HUES64 (cell line): ENCODE results near the gene VPS26B.
"Not testable (repeated sequence)": the region's sequence is repeated elsewhere in the genome, so short reads cannot be mapped to it uniquely, and the experiment has no call there.

ENCODE experiments used
- H3K27ac ChIP-seq: 2 replicates; pipeline ENCODE4 v1.7.0; 2013; ENCODE audit warnings: low read depth, low read length, inconsistent platforms
- H3K27me3 ChIP-seq: 2 replicates; pipeline ENCODE4 v1.6.1; 2013; ENCODE audit warnings: mild to moderate bottlenecking, low read length; ENCODE audit not compliant: insufficient read depth
- H3K36me3 ChIP-seq: 2 replicates; pipeline ENCODE4 v1.6.1; 2013; ENCODE audit warnings: mild to moderate bottlenecking, low read length; ENCODE audit not compliant: insufficient read depth
- H3K4me1 ChIP-seq: 2 replicates; pipeline ENCODE4 v1.6.1; 2013; ENCODE audit warnings: mild to moderate bottlenecking, low read length, moderate library complexity; ENCODE audit not compliant: insufficient read depth
- H3K4me3 ChIP-seq: 2 replicates; pipeline ENCODE4 v1.5.1; 2013; ENCODE audit warnings: mild to moderate bottlenecking, low read length, moderate library complexity
- H3K9ac ChIP-seq: 2 replicates; pipeline ENCODE4 v1.6.1; 2013; ENCODE audit warnings: mild to moderate bottlenecking, low read depth, low read length
- H3K9me3 ChIP-seq: 2 replicates; pipeline ENCODE4 v1.6.1; 2013; ENCODE audit warnings: low read depth, low read length; ENCODE audit not compliant: insufficient read depth
- WGBS: fragments of 150-250, 120-280 bp; methylation state at CpG from one replicate; pipeline ENCODE4 v1.1.7; 2013; ENCODE audit warnings: missing lambda C conversion rate; 5-methylcytosine and 5-hydroxymethylcytosine counted together

The VPS26B gene

GRCh38 chr11:134246678-134247077 lies 22.2 kb downstream of the VPS26B start:
- no peak overlapping the region for H3K27ac ChIP-seq
- no peak overlapping the region for H3K4me3 ChIP-seq
- H3K4me1 ChIP-seq = peaks cover 4% of the 10 kb centered on the region
- H3K9me3 ChIP-seq = no peaks in the 10 kb centered on the region
- no peak overlapping the region for H3K9ac ChIP-seq
- H3K36me3 ChIP-seq = peaks cover 67% of the 10 kb centered on the region
- 91% methylated on average over 1 of the region's 4 CpGs for WGBS
- H3K27me3 ChIP-seq = no peaks in the 10 kb centered on the region

GRCh38 chr11:134248910-134249480 lies 24.5 kb downstream of the VPS26B start:
- H3K4me1 ChIP-seq = peaks cover 11% of the 10 kb centered on the region
- H3K4me3 ChIP-seq = no peak overlapping the region
- H3K9me3 ChIP-seq = no peaks in the 10 kb centered on the region
- H3K9ac ChIP-seq = no peak overlapping the region
- WGBS = 93% methylated on average over 7 of the region's 7 CpGs
- H3K36me3 ChIP-seq = peaks cover 55% of the 10 kb centered on the region
- H3K27ac ChIP-seq = no peak overlapping the region
- no peaks in the 10 kb centered on the region for H3K27me3 ChIP-seq

GRCh38 chr11:134250246-134250645 lies 25.8 kb downstream of the VPS26B start:
- H3K9me3 ChIP-seq = no peaks in the 10 kb centered on the region
- H3K27ac ChIP-seq = no peak overlapping the region
- no peak overlapping the region for H3K9ac ChIP-seq
- peaks cover 48% of the 10 kb centered on the region for H3K36me3 ChIP-seq
- H3K4me1 ChIP-seq = peaks cover 19% of the 10 kb centered on the region
- no peaks in the 10 kb centered on the region for H3K27me3 ChIP-seq
- no peak overlapping the region for H3K4me3 ChIP-seq
- 93% methylated on average over 3 of the region's 3 CpGs for WGBS

- peaks cover 47% of the 10 kb centered on the region for H3K36me3 ChIP-seq
- H3K4me3 ChIP-seq = no peak overlapping the region
- WGBS = 93% methylated on average over 2 of the region's 2 CpGs
- H3K9me3 ChIP-seq = no peaks in the 10 kb centered on the region
- H3K9ac ChIP-seq = no peak overlapping the region
- no peak overlapping the region for H3K27ac ChIP-seq
- H3K27me3 ChIP-seq = no peaks in the 10 kb centered on the region
- peaks cover 19% of the 10 kb centered on the region for H3K4me1 ChIP-seq
Observed at GRCh38 chr11:134250675-134251074, 26.2 kb downstream of the VPS26B start.

- H3K27me3 ChIP-seq = no peaks in the 10 kb centered on the region
- peak overlapping the region; percentile 94 for H3K4me3 ChIP-seq
- H3K9ac ChIP-seq = peak overlapping the region; percentile 68
- WGBS = 21% methylated on average over 27 of the region's 27 CpGs
- H3K27ac ChIP-seq = 0 out of 2 replicates have a peak overlapping the region, but pooled peaks have one; percentile 6
- H3K36me3 ChIP-seq = peaks cover 51% of the 10 kb centered on the region
- H3K9me3 ChIP-seq = no peaks in the 10 kb centered on the region
- H3K4me1 ChIP-seq = peaks cover 19% of the 10 kb centered on the region
Observed at GRCh38 chr11:134252346-134253187, 28.1 kb downstream of the VPS26B start.

- Histone ChIP-seq H3K36me3 (peaks cover 49% of the 10 kb centered on the region), H3K9me3 (no peaks in the 10 kb centered on the region), H3K4me1 (peaks cover 19% of the 10 kb centered on the region), H3K4me3 (peak within 1 kb of the TSS; percentile 94), H3K9ac (peak within 1 kb of the TSS; percentile 76), H3K27ac (0 out of 2 replicates have a peak within 1 kb of the TSS, but pooled peaks have one; percentile 60), H3K27me3 (no peaks in the 10 kb centered on the region)
- WGBS = under 1% methylated on average over 69 of the region's 70 CpGs
Observed at GRCh38 chr11:134253188-134253993, 28.9 kb downstream of the VPS26B start, which contains the start of the genes ACAD8 and THYN1. TSS of gene ACAD8 (plus strand) at chr11:134253568. CDS start at chr11:134253601, 33 bp downstream. TSS of gene THYN1 (minus strand) at chr11:134253352. CDS start at chr11:134252882, 470 bp downstream.

- H3K27me3 ChIP-seq = no peaks in the 10 kb centered on the region
- H3K4me3 ChIP-seq = peak overlapping the region; percentile 94
- peaks cover 49% of the 10 kb centered on the region for H3K36me3 ChIP-seq
- H3K9me3 ChIP-seq = no peaks in the 10 kb centered on the region
- no peak overlapping the region for H3K9ac ChIP-seq
- 90% methylated on average over 2 of the region's 3 CpGs for WGBS
- H3K4me1 ChIP-seq = peaks cover 19% of the 10 kb centered on the region
- no peak overlapping the region for H3K27ac ChIP-seq
Observed at GRCh38 chr11:134254433-134255183, 30.1 kb downstream of the VPS26B start.

- H3K27ac ChIP-seq, H3K4me3 ChIP-seq, H3K27me3 ChIP-seq, H3K9me3 ChIP-seq, H3K9ac ChIP-seq: not testable (repeated sequence)
- H3K36me3 ChIP-seq = peaks cover 49% of the 10 kb centered on the region
- peaks cover 19% of the 10 kb centered on the region for H3K4me1 ChIP-seq
- WGBS = 95% methylated on average over 5 of the region's 5 CpGs
Observed at GRCh38 chr11:134255184-134255561, 30.7 kb downstream of the VPS26B start.

- WGBS = 95% methylated on average over 11 of the region's 11 CpGs
- Histone ChIP-seq H3K9ac (no peak overlapping the region), H3K9me3 (no peaks in the 10 kb centered on the region), H3K27ac (no peak overlapping the region), H3K27me3 (no peaks in the 10 kb centered on the region), H3K4me3 (no peak overlapping the region), H3K36me3 (peaks cover 53% of the 10 kb centered on the region), H3K4me1 (peaks cover 11% of the 10 kb centered on the region)
Observed at GRCh38 chr11:134257101-134257500, 32.6 kb downstream of the VPS26B start.

GRCh38 chr11:134258577-134258976 lies 34.1 kb downstream of the VPS26B start:
- H3K4me3 ChIP-seq = no peak overlapping the region
- peaks cover 8% of the 10 kb centered on the region for H3K4me1 ChIP-seq
- no peak overlapping the region for H3K9ac ChIP-seq
- peaks cover 68% of the 10 kb centered on the region for H3K36me3 ChIP-seq
- no peaks in the 10 kb centered on the region for H3K27me3 ChIP-seq
- WGBS = 92% methylated on average over 4 of the region's 4 CpGs
- no peaks in the 10 kb centered on the region for H3K9me3 ChIP-seq
- H3K27ac ChIP-seq = no peak overlapping the region
